Neural crest cell (in vitro differentiated cells): ENCODE measurements around the gene TMCC2. TPM values are rescaled to one million over a fixed set of nuclear protein-coding genes. Genes with fewer than 3 reads are reported as not detected.
"Not testable (repeated sequence)": the region's sequence is repeated elsewhere in the genome, so short reads cannot be mapped to it uniquely, and the experiment has no call there.

ENCODE experiments used
- DNase-seq: peaks from one replicate; pipeline ENCODE4 v3.0.0; 2021; ENCODE audit warnings: low read depth, mixed read lengths, low spot score
- H3K27ac Mint-ChIP-seq: one replicate; pipeline ENCODE4 v1.8.0; 2021; ENCODE audit warnings: mild to moderate bottlenecking, mixed read lengths; ENCODE audit not compliant: unreplicated experiment
- H3K27me3 Mint-ChIP-seq: 2 replicates; pipeline ENCODE4 v1.8.0; 2021; ENCODE audit warnings: low read depth, mild to moderate bottlenecking, mixed read lengths
- H3K36me3 Mint-ChIP-seq: 2 replicates; pipeline ENCODE4 v1.8.0; 2021; ENCODE audit warnings: low read depth, mild to moderate bottlenecking, mixed read lengths
- H3K4me1 Mint-ChIP-seq: 2 replicates; pipeline ENCODE4 v1.8.0; 2021; ENCODE audit warnings: mixed read lengths
- H3K4me3 Mint-ChIP-seq: one replicate; pipeline ENCODE4 v1.8.0; 2021; ENCODE audit warnings: mild to moderate bottlenecking, mixed read lengths
- H3K9me3 Mint-ChIP-seq: 2 replicates; pipeline ENCODE4 v1.8.0; 2021; ENCODE audit warnings: mixed read lengths
- long read RNA-seq: library from polyadenylated mRNA; unstranded; transcript quantifications from one replicate; pipeline ENCODE4 v2.0.0, GENCODE V29; 2020
- total RNA-seq: library from RNA; stranded (reverse); gene quantifications from 2 replicates; pipeline ENCODE4 v1.2.1, GENCODE V29; 2021
- TF ChIP-seq, protein P1 (sequence below): fragments of 200-600 bp; sonication (generic); conservative IDR thresholded peaks from 2 replicates; pipeline ENCODE4 v1.5.0; 2021; ENCODE audit warnings: antibody characterized with exemption, mild to moderate bottlenecking

Gene TMCC2, protein sequence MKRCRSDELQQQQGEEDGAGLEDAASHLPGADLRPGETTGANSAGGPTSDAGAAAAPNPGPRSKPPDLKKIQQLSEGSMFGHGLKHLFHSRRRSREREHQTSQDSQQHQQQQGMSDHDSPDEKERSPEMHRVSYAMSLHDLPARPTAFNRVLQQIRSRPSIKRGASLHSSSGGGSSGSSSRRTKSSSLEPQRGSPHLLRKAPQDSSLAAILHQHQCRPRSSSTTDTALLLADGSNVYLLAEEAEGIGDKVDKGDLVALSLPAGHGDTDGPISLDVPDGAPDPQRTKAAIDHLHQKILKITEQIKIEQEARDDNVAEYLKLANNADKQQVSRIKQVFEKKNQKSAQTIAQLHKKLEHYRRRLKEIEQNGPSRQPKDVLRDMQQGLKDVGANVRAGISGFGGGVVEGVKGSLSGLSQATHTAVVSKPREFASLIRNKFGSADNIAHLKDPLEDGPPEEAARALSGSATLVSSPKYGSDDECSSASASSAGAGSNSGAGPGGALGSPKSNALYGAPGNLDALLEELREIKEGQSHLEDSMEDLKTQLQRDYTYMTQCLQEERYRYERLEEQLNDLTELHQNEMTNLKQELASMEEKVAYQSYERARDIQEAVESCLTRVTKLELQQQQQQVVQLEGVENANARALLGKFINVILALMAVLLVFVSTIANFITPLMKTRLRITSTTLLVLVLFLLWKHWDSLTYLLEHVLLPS
- 14.9 and 16.1 TPM in 2 replicates for total RNA-seq
- long read RNA-seq, partial matches to known transcripts, result 0 of 1 reads
- long read RNA-seq, other reads (novel, unspliced or antisense), result 1 of 1 reads

DNA sequence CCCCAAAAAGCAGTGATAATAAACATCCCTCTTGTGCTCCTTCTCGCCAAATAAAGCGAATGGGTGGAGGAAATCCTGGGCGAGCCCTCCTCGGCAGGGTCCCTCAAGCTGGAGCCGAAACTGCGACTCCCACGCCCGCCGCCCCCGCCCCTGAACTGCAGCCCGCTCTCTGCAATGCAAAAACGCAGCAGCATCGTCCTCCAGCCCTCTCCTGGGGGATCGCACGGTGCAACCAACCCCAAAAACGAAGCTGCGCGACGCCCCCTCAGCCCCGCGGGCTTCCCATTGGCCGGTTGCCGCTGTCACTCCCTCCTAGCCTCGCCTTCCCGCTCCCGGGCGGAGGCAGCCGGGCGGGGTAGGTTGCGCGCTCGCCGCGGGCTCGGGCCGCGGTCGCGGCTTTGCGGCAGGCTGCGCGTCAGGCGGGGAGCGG lies at the start of gene TMCC2:
Gene TMCC2 (plus strand): TSS at position 363 of the 430 bp plus-strand sequence. CDS start 619 bp downstream, outside the sequence.
- Mint-ChIP-seq H3K27ac (no peak within 1 kb of the TSS), H3K4me3 (peak within 1 kb of the TSS; percentile 96), H3K9me3 (no peaks in the 10 kb centered on the region), H3K27me3 (peaks cover 30% of the 10 kb centered on the region), H3K36me3 (no peaks in the 10 kb centered on the region), H3K4me1 (peaks cover 33% of the 10 kb centered on the region)
- TF ChIP-seq, protein P1, sequence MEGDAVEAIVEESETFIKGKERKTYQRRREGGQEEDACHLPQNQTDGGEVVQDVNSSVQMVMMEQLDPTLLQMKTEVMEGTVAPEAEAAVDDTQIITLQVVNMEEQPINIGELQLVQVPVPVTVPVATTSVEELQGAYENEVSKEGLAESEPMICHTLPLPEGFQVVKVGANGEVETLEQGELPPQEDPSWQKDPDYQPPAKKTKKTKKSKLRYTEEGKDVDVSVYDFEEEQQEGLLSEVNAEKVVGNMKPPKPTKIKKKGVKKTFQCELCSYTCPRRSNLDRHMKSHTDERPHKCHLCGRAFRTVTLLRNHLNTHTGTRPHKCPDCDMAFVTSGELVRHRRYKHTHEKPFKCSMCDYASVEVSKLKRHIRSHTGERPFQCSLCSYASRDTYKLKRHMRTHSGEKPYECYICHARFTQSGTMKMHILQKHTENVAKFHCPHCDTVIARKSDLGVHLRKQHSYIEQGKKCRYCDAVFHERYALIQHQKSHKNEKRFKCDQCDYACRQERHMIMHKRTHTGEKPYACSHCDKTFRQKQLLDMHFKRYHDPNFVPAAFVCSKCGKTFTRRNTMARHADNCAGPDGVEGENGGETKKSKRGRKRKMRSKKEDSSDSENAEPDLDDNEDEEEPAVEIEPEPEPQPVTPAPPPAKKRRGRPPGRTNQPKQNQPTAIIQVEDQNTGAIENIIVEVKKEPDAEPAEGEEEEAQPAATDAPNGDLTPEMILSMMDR, result no peak
- DNase-seq, result peak; percentile 95

DNA sequence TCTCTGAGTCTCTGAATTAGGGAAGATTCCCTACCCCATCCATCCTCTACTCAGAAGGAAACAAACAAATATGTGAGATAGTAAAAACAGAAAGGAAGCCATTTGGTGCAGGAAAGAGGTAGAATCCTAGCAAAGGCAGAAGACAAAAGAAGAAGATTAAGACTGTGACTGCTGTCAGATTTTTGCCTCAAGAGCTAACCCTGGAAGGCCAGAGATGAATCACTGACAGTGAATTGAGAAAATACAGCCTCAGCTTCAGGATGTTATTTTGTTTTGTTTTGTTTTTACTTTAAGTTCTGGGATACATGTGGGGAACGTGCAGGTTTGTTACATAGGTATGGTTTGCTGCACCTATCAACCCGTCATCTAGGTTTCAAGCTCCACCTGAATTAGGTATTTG lies 47.9 kb upstream of the TMCC2 start:
- TF ChIP-seq, protein P1, result no peak

DNA sequence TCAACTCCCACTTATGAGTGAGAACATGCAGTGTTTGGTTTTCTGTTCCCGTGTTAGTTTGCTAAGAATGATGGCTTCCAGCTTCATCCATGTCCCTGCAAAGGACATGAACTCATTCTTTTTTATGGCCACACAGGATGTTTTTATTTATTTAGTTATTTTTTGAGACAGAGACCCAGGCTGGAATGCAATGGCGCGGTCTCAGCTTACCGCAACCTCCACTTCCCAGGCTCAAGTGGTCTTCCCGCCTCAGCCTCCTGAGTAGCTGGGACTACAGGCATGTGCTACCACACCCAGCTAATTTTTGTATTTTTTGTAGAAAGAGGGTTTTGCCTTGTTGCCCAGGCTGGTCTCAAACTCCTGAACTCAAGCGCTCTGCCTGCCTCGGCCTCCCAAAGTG lies 47.4 kb upstream of the TMCC2 start:
- not testable (repeated sequence) for DNase-seq, H3K27me3 Mint-ChIP-seq, H3K9me3 Mint-ChIP-seq, H3K36me3 Mint-ChIP-seq, H3K4me3 Mint-ChIP-seq, H3K27ac Mint-ChIP-seq
- peaks cover 18% of the 10 kb centered on the region for H3K4me1 Mint-ChIP-seq

More for the DNA sequence above, 47.9 kb upstream of the TMCC2 start:
- no peaks in the 10 kb centered on the region for H3K9me3 Mint-ChIP-seq
- H3K27me3 Mint-ChIP-seq, result no peaks in the 10 kb centered on the region
- H3K27ac Mint-ChIP-seq, result no peak overlapping the region
- H3K4me3 Mint-ChIP-seq, result no peak overlapping the region
- peaks cover 3% of the 10 kb centered on the region for H3K36me3 Mint-ChIP-seq
- no peak for DNase-seq
- H3K4me1 Mint-ChIP-seq, result peaks cover 18% of the 10 kb centered on the region

DNA sequence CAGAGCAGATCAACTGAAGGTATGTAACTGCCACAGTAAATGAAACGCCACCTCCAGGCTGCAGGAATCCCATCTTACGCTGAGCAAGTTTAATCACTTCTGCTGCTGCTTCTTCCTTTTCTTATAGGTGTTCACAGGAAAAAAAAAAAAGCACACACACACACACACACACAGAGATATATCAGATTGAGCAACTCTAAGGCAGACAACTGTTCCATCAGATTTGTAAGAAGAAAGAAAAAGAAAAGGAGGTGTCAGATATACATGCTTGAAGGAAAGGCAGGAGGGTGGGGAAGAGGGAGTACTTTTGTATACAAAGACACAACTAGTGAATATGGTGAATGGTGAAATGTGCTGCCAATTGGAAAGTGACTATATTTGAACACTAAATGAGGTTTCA lies 44.8 kb upstream of the TMCC2 start:
- H3K27me3 Mint-ChIP-seq, result no peaks in the 10 kb centered on the region
- TF ChIP-seq, protein P1, result no peak
- H3K27ac Mint-ChIP-seq, result peak overlapping the region; percentile 38
- H3K4me3 Mint-ChIP-seq, result no peak overlapping the region
- DNase-seq, result no peak
- H3K36me3 Mint-ChIP-seq, result peaks cover 3% of the 10 kb centered on the region
- no peaks in the 10 kb centered on the region for H3K9me3 Mint-ChIP-seq
- H3K4me1 Mint-ChIP-seq, result peaks cover 37% of the 10 kb centered on the region

DNA sequence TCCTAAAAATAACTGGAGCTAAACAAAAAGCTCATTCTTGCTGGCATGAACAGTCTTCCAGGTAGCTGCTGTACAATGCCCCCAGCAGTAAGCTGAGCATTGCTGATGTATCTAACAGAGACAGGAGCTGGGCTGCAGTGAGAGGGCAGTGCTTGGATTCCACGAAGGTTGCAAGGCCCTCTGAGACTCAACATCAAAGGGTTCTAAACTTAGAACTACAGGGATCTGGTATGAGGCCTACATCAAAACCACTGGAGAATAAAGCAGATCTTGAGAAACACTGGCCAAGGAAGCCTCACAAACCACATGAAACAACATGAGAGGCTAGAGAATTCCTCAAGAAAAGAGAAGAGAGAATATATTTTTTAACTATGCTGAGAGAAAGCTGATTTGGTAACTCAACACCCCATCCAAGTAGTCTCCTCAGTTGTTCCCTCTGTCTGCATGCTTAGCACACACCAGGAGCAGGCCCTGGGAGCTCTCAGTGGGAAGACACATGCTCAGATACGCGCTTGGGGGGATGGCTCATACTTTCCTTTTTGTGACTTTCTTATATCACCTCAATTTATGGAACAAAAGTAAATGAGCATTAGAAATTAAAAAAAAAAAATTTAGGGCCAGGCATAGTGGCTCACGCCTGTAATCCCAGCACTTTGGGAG lies 43.9 kb upstream of the TMCC2 start:
- Mint-ChIP-seq H3K9me3 (no peaks in the 10 kb centered on the region), H3K27ac (peak overlapping the region; percentile 30)

More for the DNA sequence above, 43.9 kb upstream of the TMCC2 start:
- H3K36me3 Mint-ChIP-seq, result peaks cover 3% of the 10 kb centered on the region
- H3K4me3 Mint-ChIP-seq, result no peak overlapping the region
- H3K27me3 Mint-ChIP-seq, result no peaks in the 10 kb centered on the region
- DNase-seq, result no peak
- H3K4me1 Mint-ChIP-seq, result peaks cover 42% of the 10 kb centered on the region
- TF ChIP-seq, protein P1, result no peak
